Measurements from ENCODE around the gene CTNNBIP1.
"Not testable (repeated sequence)": the region's sequence is repeated elsewhere in the genome, so short reads cannot be mapped to it uniquely, and the experiment has no call there.

CTNNBIP1 gene

DNA sequence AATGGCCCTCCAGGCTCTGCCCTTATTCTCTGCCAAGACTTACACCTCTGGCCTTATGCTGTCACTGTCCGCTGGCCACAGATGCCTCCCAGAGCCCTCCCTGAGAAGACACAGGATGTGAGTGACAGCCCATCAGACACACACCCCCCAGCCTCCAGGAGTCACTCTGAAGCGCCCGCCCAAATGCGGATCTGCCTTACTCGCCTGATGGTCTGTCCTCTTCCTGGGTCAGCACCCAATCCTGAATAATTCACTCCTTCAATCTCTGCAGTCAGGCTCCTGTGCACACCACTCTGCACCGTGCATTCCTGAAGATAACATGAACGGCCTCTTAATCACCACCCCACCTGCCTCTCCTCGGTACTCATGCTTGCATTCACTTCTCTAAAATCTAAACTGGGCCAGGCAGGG lies 101.0 kb downstream of the CTNNBIP1 start:
- TF ChIP-seq, protein P1, sequence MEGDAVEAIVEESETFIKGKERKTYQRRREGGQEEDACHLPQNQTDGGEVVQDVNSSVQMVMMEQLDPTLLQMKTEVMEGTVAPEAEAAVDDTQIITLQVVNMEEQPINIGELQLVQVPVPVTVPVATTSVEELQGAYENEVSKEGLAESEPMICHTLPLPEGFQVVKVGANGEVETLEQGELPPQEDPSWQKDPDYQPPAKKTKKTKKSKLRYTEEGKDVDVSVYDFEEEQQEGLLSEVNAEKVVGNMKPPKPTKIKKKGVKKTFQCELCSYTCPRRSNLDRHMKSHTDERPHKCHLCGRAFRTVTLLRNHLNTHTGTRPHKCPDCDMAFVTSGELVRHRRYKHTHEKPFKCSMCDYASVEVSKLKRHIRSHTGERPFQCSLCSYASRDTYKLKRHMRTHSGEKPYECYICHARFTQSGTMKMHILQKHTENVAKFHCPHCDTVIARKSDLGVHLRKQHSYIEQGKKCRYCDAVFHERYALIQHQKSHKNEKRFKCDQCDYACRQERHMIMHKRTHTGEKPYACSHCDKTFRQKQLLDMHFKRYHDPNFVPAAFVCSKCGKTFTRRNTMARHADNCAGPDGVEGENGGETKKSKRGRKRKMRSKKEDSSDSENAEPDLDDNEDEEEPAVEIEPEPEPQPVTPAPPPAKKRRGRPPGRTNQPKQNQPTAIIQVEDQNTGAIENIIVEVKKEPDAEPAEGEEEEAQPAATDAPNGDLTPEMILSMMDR (IDR thresholded peaks at IDR 0.05; ENCODE audit: extremely low read depth, insufficient read depth, missing control alignments): no peak
- DNase-seq (ENCODE audit: low spot score): no peak
- in situ Hi-C loops (cut with MboI; ENCODE audit: low pct_unique_long_range_greater_than_20kb, low sequenced_read_pairs, unreplicated experiment): no loop called here

- in situ Hi-C loops (cut with MboI; ENCODE audit: low pct_unique_long_range_greater_than_20kb, low sequenced_read_pairs, unreplicated experiment): no loop called here
- TF ChIP-seq, protein P1 (IDR thresholded peaks at IDR 0.05; ENCODE audit: extremely low read depth, insufficient read depth, missing control alignments): no peak
- no peak for DNase-seq (ENCODE audit: low spot score)
Observed at GRCh38 chr1:9808459-9808858, 101.6 kb downstream of the CTNNBIP1 start.

GRCh38 chr1:9807541-9807940 lies 102.5 kb downstream of the CTNNBIP1 start:
- no peak for DNase-seq (ENCODE audit: low spot score)
- TF ChIP-seq, protein P1 (IDR thresholded peaks at IDR 0.05; ENCODE audit: extremely low read depth, insufficient read depth, missing control alignments): no peak
- in situ Hi-C loops (cut with MboI; ENCODE audit: low pct_unique_long_range_greater_than_20kb, low sequenced_read_pairs, unreplicated experiment): no loop called here

- in situ Hi-C loops (cut with MboI; ENCODE audit: low pct_unique_long_range_greater_than_20kb, low sequenced_read_pairs, unreplicated experiment); DNase-seq (ENCODE audit: low spot score): not testable (repeated sequence)
Observed at GRCh38 chr1:9805972-9806371, 104.1 kb downstream of the CTNNBIP1 start.

DNA sequence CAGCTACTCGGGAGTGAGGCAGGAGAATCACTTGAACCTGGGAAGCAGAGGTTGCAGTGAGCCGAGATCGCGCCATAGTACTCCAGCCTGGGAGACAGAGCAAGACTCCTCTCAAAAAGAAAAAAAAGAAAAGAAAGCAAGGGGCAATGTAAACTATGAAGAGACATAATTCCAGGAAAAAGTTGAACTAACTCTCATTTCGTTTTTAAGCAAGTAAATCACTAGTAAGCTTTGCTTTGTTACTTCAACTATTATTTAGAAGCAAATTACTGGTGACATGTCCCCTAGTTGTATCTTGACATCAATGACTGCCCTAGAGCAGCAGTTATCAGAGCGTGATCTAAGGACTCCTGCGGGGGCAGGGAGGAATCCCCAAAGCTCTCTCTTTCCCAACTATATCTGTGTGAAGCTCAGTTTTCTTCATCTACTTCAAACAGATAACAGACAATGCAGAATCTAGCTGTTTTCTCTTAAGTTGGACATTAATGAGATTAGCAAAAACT lies 105.0 kb downstream of the CTNNBIP1 start:
- TF ChIP-seq, protein P1 (IDR thresholded peaks at IDR 0.05; ENCODE audit: extremely low read depth, insufficient read depth, missing control alignments): no peak
- in situ Hi-C loops (cut with MboI; ENCODE audit: low pct_unique_long_range_greater_than_20kb, low sequenced_read_pairs, unreplicated experiment): no loop called here
- no peak for DNase-seq (ENCODE audit: low spot score)

- DNase-seq (ENCODE audit: low spot score); in situ Hi-C loops (cut with MboI; ENCODE audit: low pct_unique_long_range_greater_than_20kb, low sequenced_read_pairs, unreplicated experiment): not testable (repeated sequence)
Observed at GRCh38 chr1:9803003-9803918, 106.8 kb downstream of the CTNNBIP1 start.

DNA sequence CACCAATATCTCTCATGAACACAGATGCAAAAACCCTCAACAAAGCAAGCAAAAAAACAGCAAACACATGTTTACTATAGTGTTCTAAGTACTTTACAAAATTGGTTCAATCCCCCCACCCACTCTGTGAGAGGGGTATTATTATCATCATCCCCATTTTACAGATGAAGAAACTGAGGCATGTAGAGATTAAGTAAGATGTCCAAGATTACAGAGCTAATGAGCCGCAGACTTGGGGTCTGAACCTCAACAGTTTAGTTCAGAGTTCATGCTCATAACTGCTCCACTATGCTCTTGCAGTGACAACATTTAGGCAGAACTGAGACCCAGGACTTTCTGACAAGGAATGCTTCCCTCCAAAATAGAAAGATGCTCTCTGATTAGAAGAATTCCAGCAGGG lies 108.2 kb downstream of the CTNNBIP1 start:
- DNase-seq (ENCODE audit: low spot score): no peak
- in situ Hi-C loops (cut with MboI; ENCODE audit: low pct_unique_long_range_greater_than_20kb, low sequenced_read_pairs, unreplicated experiment): no loop called here
- TF ChIP-seq, protein P1 (IDR thresholded peaks at IDR 0.05; ENCODE audit: extremely low read depth, insufficient read depth, missing control alignments): no peak
